ENCODE measurements around the gene GARIN5A. TPM values are rescaled to one million over a fixed set of nuclear protein-coding genes. Genes with fewer than 3 reads are reported as not detected.

Gene GARIN5A
- polyA plus RNA-seq, 2 of the 4 experiments (the other 2 are of a cell fraction) = 1.1 to 1.7 TPM

GRCh38 chr19:50460161-50460765 lies 16.4 kb downstream of the GARIN5A start (continued):
- TF ChIP-seq HES2 (IDR thresholded peaks at IDR 0.05) = no peak
- no peak for TF ChIP-seq ZSCAN20 (CRISPR knock-in tag; IDR thresholded peaks at IDR 0.05)
- no peak for TF ChIP-seq FOSB (CRISPR knock-in tag; IDR thresholded peaks at IDR 0.05)
- peak; percentile 11; the same call in 1 of the 3 replicates for TF ChIP-seq SMC3 (IDR thresholded peaks at IDR 0.05)
- no peak for TF ChIP-seq PHF8 (IDR thresholded peaks at IDR 0.05; ENCODE audit: borderline replicate concordance, low read depth)
- no peak for TF ChIP-seq REST (IDR thresholded peaks at IDR 0.05)
- TF ChIP-seq ELK1 (IDR thresholded peaks at IDR 0.05; ENCODE audit: low read depth, low read length) = no peak
- TF ChIP-seq RAD21 (conservative IDR thresholded peaks at IDR 0.05 in 1 of 2, IDR thresholded peaks at IDR 0.05 in 1 of 2) = peak in 1 of 2 experiments; percentile 33; a peak in 2 of 5 replicates
- TF ChIP-seq ZC3H11A (IDR thresholded peaks at IDR 0.05) = no peak
- TF ChIP-seq POLR2AphosphoS2 (conservative IDR thresholded peaks at IDR 0.05; ENCODE audit: low read length) = no peak
- no peak for TF ChIP-seq CEBPB (IDR thresholded peaks at IDR 0.05)
- no peak for TF ChIP-seq GATA3 (IDR thresholded peaks at IDR 0.05; ENCODE audit: borderline replicate concordance)
- peak; percentile 59 for TF ChIP-seq MAFK (IDR thresholded peaks at IDR 0.05; ENCODE audit: partially characterized antibody)
- TF ChIP-seq NPAS2 (CRISPR knock-in tag; IDR thresholded peaks at IDR 0.05; ENCODE audit: borderline replicate concordance) = no peak
- no peak for TF ChIP-seq TFCP2L1 (CRISPR knock-in tag; IDR thresholded peaks at IDR 0.05)
- no peak for TF ChIP-seq EHF (CRISPR knock-in tag; IDR thresholded peaks at IDR 0.05)
- TF ChIP-seq EHMT2 (IDR thresholded peaks at IDR 0.05; ENCODE audit: low read depth) = no peak
- no peak for TF ChIP-seq FOSL2 (IDR thresholded peaks at IDR 0.05)
- TF ChIP-seq FOSL2 (CRISPR knock-in tag; IDR thresholded peaks at IDR 0.05) = peak; percentile 21; the same call in 1 of the 2 replicates
- TF ChIP-seq MAX (IDR thresholded peaks at IDR 0.05) = peak; percentile 56; the same call in 1 of the 2 replicates
- no peak for TF ChIP-seq HOXB13 (CRISPR knock-in tag; IDR thresholded peaks at IDR 0.05; ENCODE audit: low read depth)
- TF ChIP-seq ZFP36 (IDR thresholded peaks at IDR 0.05; ENCODE audit: borderline replicate concordance, partially characterized antibody) = no peak
- no peak for TF ChIP-seq NFE2L2 (conservative IDR thresholded peaks at IDR 0.05; ENCODE audit: low read length)
- no peak for TF ChIP-seq CHD4 (IDR thresholded peaks at IDR 0.05; ENCODE audit: borderline replicate concordance)
- no peak for TF ChIP-seq MYC (IDR thresholded peaks at IDR 0.05; ENCODE audit: borderline replicate concordance, low read length)
- peak; percentile 65 for TF ChIP-seq USF2 (IDR thresholded peaks at IDR 0.05)
- TF ChIP-seq KDM5A (IDR thresholded peaks at IDR 0.05) = no peak
- no peak for TF ChIP-seq SREBF2 (IDR thresholded peaks at IDR 0.05)
- TF ChIP-seq CBX8 (IDR thresholded peaks at IDR 0.05) = no peak
- TF ChIP-seq RCOR1 (IDR thresholded peaks at IDR 0.05; ENCODE audit: low read depth, low read length) = no peak
- no peak for TF ChIP-seq BCL3 (IDR thresholded peaks at IDR 0.05)
- no peak for TF ChIP-seq FOXS1 (CRISPR knock-in tag; IDR thresholded peaks at IDR 0.05)
